IMR-90 (cell line): ENCODE measurements around the gene ARHGAP28. TPM values are rescaled to one million over a fixed set of nuclear protein-coding genes. Genes with fewer than 3 reads are reported as not detected.

Experiments
- ATAC-seq: fragments of 200-7000 bp; cut with Tn5 transposase; 2 replicates; pipeline ENCODE4 v1.9.1; 2020; ENCODE audit warnings: low read depth, mild to moderate bottlenecking, moderate library complexity
- BruUV-seq: library from RNA; stranded (reverse); fragments of 400-500 nt; replicated peaks from 2 replicates; lab custom pipeline; 2021; lab: Mats Ljungman, UMichigan
- CTCF ChIA-PET: fragments of 300-600 bp; formaldehyde crosslinking; extraction: SDS; loops from one replicate; lab custom pipeline; 2021; ENCODE audit warnings: antibody characterized with exemption; lab: Yijun Ruan, JAX
- POLR2A ChIA-PET: fragments of 300-600 bp; sonication (Branson Sonifier 250); formaldehyde crosslinking; loops from one replicate; lab custom pipeline; 2022; ENCODE audit warnings: antibody characterized with exemption; ENCODE audit not compliant: unreplicated experiment; lab: Charles Lee
- DNase-seq: peaks from one replicate; pipeline ENCODE4 v3.0.0; 2013
- H2AFZ ChIP-seq: replicated peaks from 2 replicates; pipeline ENCODE3; 2013; ENCODE audit warnings: low read length, mild to moderate bottlenecking; ENCODE audit not compliant: poor library complexity
- H2AK5ac ChIP-seq: 2 replicates; pipeline ENCODE4 v1.6.1; 2013; ENCODE audit warnings: low read depth, low read length, inconsistent platforms
- H2AK9ac ChIP-seq: replicated peaks from 2 replicates; pipeline ENCODE3; 2013; ENCODE audit warnings: mild to moderate bottlenecking, low read depth, low read length, moderate library complexity; ENCODE audit not compliant: poor library complexity
- H2BK120ac ChIP-seq: 2 replicates; pipeline ENCODE4 v1.6.1; 2013; ENCODE audit warnings: low read depth, low read length, inconsistent platforms
- H2BK15ac ChIP-seq: 3 replicates; pipeline ENCODE4 v1.6.1; 2013; ENCODE audit warnings: low read depth, low read length, inconsistent platforms
- H2BK20ac ChIP-seq: 2 replicates; pipeline ENCODE4 v1.6.1; 2013; ENCODE audit warnings: low read depth, mild to moderate bottlenecking, inconsistent platforms, low read length, moderate library complexity
- H2BK5ac ChIP-seq: 2 replicates; pipeline ENCODE4 v1.6.1; 2013; ENCODE audit warnings: mild to moderate bottlenecking, low read depth, low read length, inconsistent platforms; ENCODE audit not compliant: poor library complexity, severe bottlenecking
- H3K14ac ChIP-seq: replicated peaks from 2 replicates; pipeline ENCODE4 v1.6.1; 2013; ENCODE audit warnings: low read depth, low read length, inconsistent platforms
- H3K18ac ChIP-seq: 2 replicates; pipeline ENCODE4 v1.6.1; 2013; ENCODE audit warnings: low read depth, low read length, control low read depth
- H3K23ac ChIP-seq: 2 replicates; pipeline ENCODE4 v1.6.1; 2013; ENCODE audit warnings: low read depth, low read length, inconsistent platforms
- H3K27ac ChIP-seq: 2 replicates; pipeline ENCODE4 v1.5.1; 2013; ENCODE audit warnings: mild to moderate bottlenecking, control low read depth, low read length; ENCODE audit not compliant: insufficient read depth
- H3K27me3 ChIP-seq: 2 replicates; pipeline ENCODE4 v1.6.1; 2013; ENCODE audit warnings: low read length; ENCODE audit not compliant: control insufficient read depth, insufficient read depth
- H3K36me3 ChIP-seq: 2 replicates; pipeline ENCODE4 v1.6.1; 2013; ENCODE audit warnings: low read length, mixed read lengths; ENCODE audit not compliant: control insufficient read depth, insufficient read depth
- H3K4ac ChIP-seq: 2 replicates; pipeline ENCODE4 v1.6.1; 2013; ENCODE audit warnings: low read depth, low read length, inconsistent platforms
- H3K4me1 ChIP-seq: 2 replicates; pipeline ENCODE4 v1.6.1; 2013; ENCODE audit warnings: low read length, mixed read lengths; ENCODE audit not compliant: control insufficient read depth, insufficient read depth
- H3K4me2 ChIP-seq: 2 replicates; pipeline ENCODE4 v1.6.1; 2013; ENCODE audit warnings: low read depth, mild to moderate bottlenecking, control low read depth, low read length, moderate library complexity
- H3K4me3 ChIP-seq: 2 replicates; pipeline ENCODE4 v1.5.1; 2013; ENCODE audit warnings: low read depth, mild to moderate bottlenecking, control low read depth, low read length, moderate library complexity; ENCODE audit not compliant: insufficient read depth
- H3K56ac ChIP-seq: 2 replicates; pipeline ENCODE4 v1.6.1; 2013; ENCODE audit warnings: low read length, inconsistent platforms; ENCODE audit not compliant: insufficient read depth; ENCODE audit errors: extremely low read depth
- H3K79me1 ChIP-seq, 2 experiments: 2 replicates each; pipeline ENCODE4 v1.6.1; 2013; ENCODE audit warnings: low read length in 2 of 2, inconsistent platforms in 1 of 2, low read depth in 1 of 2
- H3K9ac ChIP-seq: 2 replicates; pipeline ENCODE4 v1.6.1; 2013; ENCODE audit warnings: low read depth, low read length, control low read depth
- H3K9me1 ChIP-seq: 2 replicates; pipeline ENCODE4 v1.6.1; 2013; ENCODE audit warnings: low read length, inconsistent platforms; ENCODE audit not compliant: insufficient read depth
- H3K9me3 ChIP-seq: 2 replicates; pipeline ENCODE4 v1.6.1; 2013; ENCODE audit warnings: low read length; ENCODE audit not compliant: control insufficient read depth, insufficient read depth
- H4K20me1 ChIP-seq: 2 replicates; pipeline ENCODE4 v1.6.1; 2013; ENCODE audit warnings: low read length, inconsistent platforms; ENCODE audit not compliant: insufficient read depth
- H4K5ac ChIP-seq: 2 replicates; pipeline ENCODE4 v1.6.1; 2013; ENCODE audit warnings: mild to moderate bottlenecking, low read depth, low read length, control low read depth
- H4K8ac ChIP-seq, 2 experiments: 2 replicates each; pipeline ENCODE4 v1.6.1; 2013; ENCODE audit warnings: low read depth in 2 of 2, low read length in 2 of 2, control low read depth in 1 of 2, inconsistent platforms in 1 of 2
- H4K91ac ChIP-seq: 2 replicates; pipeline ENCODE4 v1.6.1; 2013; ENCODE audit warnings: low read depth, low read length, inconsistent platforms; ENCODE audit not compliant: insufficient read depth
- BHLHE40 ChIP-seq: fragments of 150-350 bp; IDR thresholded peaks from 2 replicates; pipeline ENCODE4 v1.6.1; 2016; ENCODE audit warnings: mild to moderate bottlenecking, low read depth, low read length
- CEBPB ChIP-seq: IDR thresholded peaks from 2 replicates; pipeline ENCODE4 v1.6.1; 2012; ENCODE audit warnings: low read depth, low read length, improper control_type of control experiment
- CHD1 ChIP-seq: IDR thresholded peaks from 2 replicates; pipeline ENCODE4 v1.6.1; 2012; ENCODE audit warnings: low read depth, low read length, improper control_type of control experiment
- CTCF ChIP-seq: conservative IDR thresholded peaks from 2 replicates; pipeline ENCODE4 v1.5.1; 2012; ENCODE audit warnings: mild to moderate bottlenecking, low read depth, low read length, improper control_type of control experiment
- ELK1 ChIP-seq: fragments of 150-350 bp; IDR thresholded peaks from 2 replicates; pipeline ENCODE4 v1.6.1; 2016; ENCODE audit warnings: low read depth, mild to moderate bottlenecking, low read length, moderate library complexity, borderline replicate concordance
- FOS ChIP-seq: fragments of 150-350 bp; IDR thresholded peaks from 2 replicates; pipeline ENCODE4 v1.6.1; 2016; ENCODE audit warnings: low read depth, low read length
- MAFK ChIP-seq: IDR thresholded peaks from 2 replicates; pipeline ENCODE4 v1.6.1; 2012; ENCODE audit warnings: low read depth, low read length, improper control_type of control experiment
- MAZ ChIP-seq: IDR thresholded peaks from 2 replicates; pipeline ENCODE4 v1.6.1; 2012; ENCODE audit warnings: low read depth, mild to moderate bottlenecking, low read length, improper control_type of control experiment, moderate library complexity, borderline replicate concordance
- MXI1 ChIP-seq: IDR thresholded peaks from 2 replicates; pipeline ENCODE4 v1.6.1; 2012; ENCODE audit warnings: low read depth, mild to moderate bottlenecking, low read length, moderate library complexity, borderline replicate concordance
- NFE2L2 ChIP-seq: fragments of 150-350 bp; IDR thresholded peaks from 2 replicates; pipeline ENCODE4 v1.6.1; 2016; ENCODE audit warnings: low read depth, mild to moderate bottlenecking, low read length
- POLR2A ChIP-seq: IDR thresholded peaks from 2 replicates; pipeline ENCODE4 v1.6.1; 2012; ENCODE audit warnings: mild to moderate bottlenecking, low read depth, low read length
- RAD21 ChIP-seq: IDR thresholded peaks from 2 replicates; pipeline ENCODE4 v1.6.1; 2012; ENCODE audit warnings: low read length, improper control_type of control experiment
- RCOR1 ChIP-seq: IDR thresholded peaks from 2 replicates; pipeline ENCODE4 v1.6.1; 2012; ENCODE audit warnings: mild to moderate bottlenecking, low read length, improper control_type of control experiment; ENCODE audit not compliant: insufficient replicate concordance
- RFX5 ChIP-seq: IDR thresholded peaks from 2 replicates; pipeline ENCODE4 v1.8.0; 2012; ENCODE audit warnings: low read depth, mild to moderate bottlenecking, low read length, moderate library complexity
- SMC3 ChIP-seq: fragments of 150-350 bp; IDR thresholded peaks from 2 replicates; pipeline ENCODE4 v1.6.1; 2016; ENCODE audit warnings: low read depth, mild to moderate bottlenecking, antibody characterized with exemption, low read length, moderate library complexity
- USF2 ChIP-seq: fragments of 150-350 bp; IDR thresholded peaks from 2 replicates; pipeline ENCODE4 v1.6.1; 2017; ENCODE audit warnings: mild to moderate bottlenecking, antibody characterized with exemption, low read length, low read depth
- WGBS, 2 experiments: methylation state at CpG; one replicate each; pipeline versions ENCODE4 v1.1.5 to v1.1.7; 2013; ENCODE audit warnings: missing lambda C conversion rate in 2 of 2; ENCODE audit not compliant: insufficient read length in 1 of 2; ENCODE audit errors: extremely low coverage in 2 of 2; 5-methylcytosine and 5-hydroxymethylcytosine counted together
- dilution Hi-C: fragments of 300-500 bp; cut with HindIII; formaldehyde crosslinking; loops from one replicate; pipeline ENCODE4 v1.14.3; 2018; ENCODE audit warnings: low sequenced_read_pairs; ENCODE audit not compliant: unreplicated experiment
- in situ Hi-C: fragments of 300-500 bp; cut with MboI; formaldehyde crosslinking; loops from 3 replicates; pipeline ENCODE4 v1.14.3; 2019; ENCODE audit warnings: low sequenced_read_pairs, inconsistent platforms, mixed read lengths
- intact Hi-C: fragments of 100-400 bp; cut with micrococcal nuclease; formaldehyde crosslinking; loops from 2 replicates; pipeline ENCODE4 v1.10.0; 2022
- polyA plus RNA-seq, 3 experiments: library from polyadenylated mRNA; depleted of rRNA; stranded (reverse); fragments of >200 nt; gene quantifications; 2 replicates each; pipeline ENCODE4 v1.2.3, GENCODE V29; 2012; ENCODE audit warnings: low replicate concordance in 1 of 3
- total RNA-seq: library from RNA; depleted of rRNA; stranded (reverse); fragments of >200 nt; gene quantifications from 2 replicates; pipeline ENCODE4 v1.2.3, GENCODE V29; 2012

The ARHGAP28 gene
- total and polyA plus RNA-seq, 2 of the 4 experiments (the other 2 are of a cell fraction), result 1.8 to 3.8 TPM

- POLR2A ChIA-PET, result no interaction called here
- H3K14ac ChIP-seq, result no peak overlapping the region
- peaks cover 3% of the 10 kb centered on the region; the same call in 1 of the 2 replicates for H3K4me1 ChIP-seq
- no peaks in the 10 kb centered on the region for H3K79me1 ChIP-seq
- H3K27me3 ChIP-seq, result no peaks in the 10 kb centered on the region
- no peak overlapping the region for H3K56ac ChIP-seq
- no peak overlapping the region for H3K9ac ChIP-seq
- H3K9me3 ChIP-seq, result no peaks in the 10 kb centered on the region
- TF ChIP-seq ELK1, result no peak
- no peak for TF ChIP-seq RFX5
- TF ChIP-seq CHD1, result no peak
- no peak for TF ChIP-seq FOS
- peak; percentile 44 for TF ChIP-seq CTCF
- TF ChIP-seq SMC3, result peak; percentile 16; the same call in 1 of the 2 replicates
- TF ChIP-seq MXI1, result no peak
- TF ChIP-seq RAD21, result peak; percentile 50
- TF ChIP-seq MAFK, result no peak
- TF ChIP-seq BHLHE40, result no peak
- no peak for TF ChIP-seq POLR2A
- TF ChIP-seq CEBPB, result no peak
- no peak for TF ChIP-seq NFE2L2
- no peak for TF ChIP-seq MAZ
- TF ChIP-seq USF2, result no peak
- no peak for TF ChIP-seq RCOR1
- no TSS peak for BruUV-seq
- no peaks in the 10 kb centered on the region for H4K20me1 ChIP-seq
- H3K4ac ChIP-seq, result peak overlapping the region; percentile 21; the same call in 1 of the 2 replicates
- no peak overlapping the region for H2AK9ac ChIP-seq
- H2BK5ac ChIP-seq, result no peak overlapping the region
- H3K4me2 ChIP-seq, result no peak overlapping the region
- no CpG with 5 or more reads among the region's 1 CpG for WGBS, 2 experiments
- H3K4me3 ChIP-seq, result no peak overlapping the region
- no peak overlapping the region for H4K5ac ChIP-seq
- DNase-seq, result peak; percentile 13
- no peak overlapping the region for H2AFZ ChIP-seq
- dilution Hi-C loops, result no loop called here
- no peak overlapping the region for H4K8ac ChIP-seq
- H4K91ac ChIP-seq, result no peak overlapping the region
- no peak for ATAC-seq
- in situ Hi-C loops, result no loop called here
- no peak overlapping the region for H2BK20ac ChIP-seq
- no peak overlapping the region for H3K27ac ChIP-seq
- CTCF ChIA-PET, result no interaction called here
- no peak overlapping the region for H3K18ac ChIP-seq
- no peak overlapping the region for H3K23ac ChIP-seq
- no peaks in the 10 kb centered on the region for H3K9me1 ChIP-seq
- no peak overlapping the region for H2BK120ac ChIP-seq
- H2AK5ac ChIP-seq, result no peak overlapping the region
- peaks cover 28% of the 10 kb centered on the region for H3K36me3 ChIP-seq
- no peak overlapping the region for H2BK15ac ChIP-seq
- intact Hi-C loops, result loop anchor here (5.0 kb wide), 1 partner anchor 247 kb away; no protein-coding TSS in a partner anchor
Measured at GRCh38 chr18:6874315-6874714, 144.8 kb downstream of the ARHGAP28 start.
